ENCODE measurements around the gene UTP14C.

GRCh38 chr13:52011632-52012511 lies 12.6 kb upstream of the UTP14C start, which contains the start of gene ALG11:
- TF ChIP-seq CTCF (CRISPR knock-in tag; IDR thresholded peaks at IDR 0.05) (peak; percentile 36; the same call in 1 of the 2 replicates), MYNN (CRISPR knock-in tag; IDR thresholded peaks at IDR 0.05; ENCODE audit: low read depth) (peak; percentile 28; the same call in 1 of the 2 replicates), POLR2AphosphoS5 (IDR thresholded peaks at IDR 0.05; ENCODE audit: low read depth, low read length) (peak; percentile 89), ZNF672 (CRISPR knock-in tag; IDR thresholded peaks at IDR 0.05) (peak; percentile 67; the same call in 1 of the 2 replicates), ZNF335 (CRISPR knock-in tag; IDR thresholded peaks at IDR 0.05) (peak; percentile 81), ZBTB8A (CRISPR knock-in tag; IDR thresholded peaks at IDR 0.05; ENCODE audit: borderline replicate concordance, low read depth) (peak; percentile 85; the same call in 1 of the 2 replicates), IKZF1 (IDR thresholded peaks at IDR 0.05) (no peak), ZNF776 (CRISPR knock-in tag; IDR thresholded peaks at IDR 0.05) (peak; percentile 52; the same call in 1 of the 2 replicates), NR3C1 (CRISPR knock-in tag; IDR thresholded peaks at IDR 0.05) (no peak), HNRNPUL1 (IDR thresholded peaks at IDR 0.05; ENCODE audit: low read depth, low read length) (no peak), ZNF343 (CRISPR knock-in tag; IDR thresholded peaks at IDR 0.05) (peak; percentile 94; the same call in 1 of the 2 replicates)
